ENCODE data around the gene ESR1.

Gene ESR1

GRCh38 chr6:151807513-151808370, at the start of gene ESR1:
Gene ESR1, plus strand, starts transcription at chr6:151807682. Its CDS starts 231 bp downstream, at chr6:151807913.
- intact Hi-C loops (cut with DNase I; ENCODE audit: low total_unique reads) = no loop called here
- H3K27me3 ChIP-seq = no peaks in the 10 kb centered on the region
- H3K36me3 ChIP-seq = no peaks in the 10 kb centered on the region
- TF ChIP-seq CTCF (IDR thresholded peaks at IDR 0.05) = no peak
- DNase-seq = peak; percentile 54 to 73
- H3K9me3 ChIP-seq = no peaks in the 10 kb centered on the region
- H3K27ac ChIP-seq = peak within 1 kb of the TSS; percentile 77 to 80
- H3K4me1 ChIP-seq = peaks cover 0 to 75% (median 26%) of the 10 kb centered on the region in 4 donors
- peak within 1 kb of the TSS; percentile 69 to 73 for H3K4me3 ChIP-seq

GRCh38 chr6:151760486-151760885, 47.0 kb upstream of the ESR1 start:
- H3K27ac ChIP-seq = no peak overlapping the region
- TF ChIP-seq CTCF (IDR thresholded peaks at IDR 0.05) = no peak
- H3K27me3 ChIP-seq = no peaks in the 10 kb centered on the region
- peaks cover 3 to 19% (median 8%) of the 10 kb centered on the region in 4 donors for H3K4me1 ChIP-seq
- no peaks in the 10 kb centered on the region for H3K9me3 ChIP-seq
- H3K36me3 ChIP-seq = no peaks in the 10 kb centered on the region
- no peak overlapping the region for H3K4me3 ChIP-seq
- intact Hi-C loops (cut with DNase I; ENCODE audit: low total_unique reads) = loop anchor here (10.0 kb wide), 1 partner anchor 504 kb away; no protein-coding TSS in a partner anchor
- no peak for DNase-seq

GRCh38 chr6:151761851-151762250, 45.6 kb upstream of the ESR1 start:
- peaks cover 3 to 23% (median 9%) of the 10 kb centered on the region in 4 donors for H3K4me1 ChIP-seq
- H3K27ac ChIP-seq = no peak overlapping the region
- TF ChIP-seq CTCF (IDR thresholded peaks at IDR 0.05) = no peak
- intact Hi-C loops (cut with DNase I; ENCODE audit: low total_unique reads) = loop anchor here (10.0 kb wide), 1 partner anchor 503 kb away; no protein-coding TSS in a partner anchor
- no peak overlapping the region for H3K4me3 ChIP-seq
- H3K27me3 ChIP-seq = no peaks in the 10 kb centered on the region
- H3K36me3 ChIP-seq = no peaks in the 10 kb centered on the region
- DNase-seq = no peak
- no peaks in the 10 kb centered on the region for H3K9me3 ChIP-seq

GRCh38 chr6:151762817-151763216, 44.7 kb upstream of the ESR1 start:
- intact Hi-C loops (cut with DNase I; ENCODE audit: low total_unique reads) = loop anchor here (10.0 kb wide), 1 partner anchor 502 kb away; no protein-coding TSS in a partner anchor
- H3K4me3 ChIP-seq = peak overlapping the region in 1 of 2 donors; percentile 40

GRCh38 chr6:151763303-151763702, 44.2 kb upstream of the ESR1 start:
- peak overlapping the region; percentile 55 to 72 for H3K27ac ChIP-seq
- H3K9me3 ChIP-seq = no peaks in the 10 kb centered on the region
- no peak for DNase-seq
- intact Hi-C loops (cut with DNase I; ENCODE audit: low total_unique reads) = loop anchor here (10.0 kb wide), 1 partner anchor 501 kb away; no protein-coding TSS in a partner anchor
- H3K4me1 ChIP-seq = peaks cover 3 to 10% (median 6%) of the 10 kb centered on the region in 4 donors
- peak; percentile 23 to 24 for TF ChIP-seq CTCF (IDR thresholded peaks at IDR 0.05)
- no peaks in the 10 kb centered on the region for H3K36me3 ChIP-seq
- H3K27me3 ChIP-seq = no peaks in the 10 kb centered on the region
- peak overlapping the region; percentile 38 to 40 for H3K4me3 ChIP-seq

More at GRCh38 chr6:151762817-151763216, 44.7 kb upstream of the ESR1 start:
- no peak for DNase-seq
- Histone ChIP-seq H3K9me3 (no peaks in the 10 kb centered on the region), H3K36me3 (no peaks in the 10 kb centered on the region), H3K4me1 (peaks cover 3 to 13% (median 6%) of the 10 kb centered on the region in 4 donors), H3K27me3 (no peaks in the 10 kb centered on the region), H3K27ac (peak overlapping the region in 1 of 2 donors; percentile 72)
- TF ChIP-seq CTCF (IDR thresholded peaks at IDR 0.05) = no peak
